ENCODE results near the gene C1orf50. TPM values are rescaled to one million over a fixed set of nuclear protein-coding genes. Genes with fewer than 3 reads are reported as not detected.

Gene C1orf50
- total and polyA plus RNA-seq, 2 of the 4 experiments (the other 2 are of a cell fraction): 2.0 to 6.0 TPM

DNA sequence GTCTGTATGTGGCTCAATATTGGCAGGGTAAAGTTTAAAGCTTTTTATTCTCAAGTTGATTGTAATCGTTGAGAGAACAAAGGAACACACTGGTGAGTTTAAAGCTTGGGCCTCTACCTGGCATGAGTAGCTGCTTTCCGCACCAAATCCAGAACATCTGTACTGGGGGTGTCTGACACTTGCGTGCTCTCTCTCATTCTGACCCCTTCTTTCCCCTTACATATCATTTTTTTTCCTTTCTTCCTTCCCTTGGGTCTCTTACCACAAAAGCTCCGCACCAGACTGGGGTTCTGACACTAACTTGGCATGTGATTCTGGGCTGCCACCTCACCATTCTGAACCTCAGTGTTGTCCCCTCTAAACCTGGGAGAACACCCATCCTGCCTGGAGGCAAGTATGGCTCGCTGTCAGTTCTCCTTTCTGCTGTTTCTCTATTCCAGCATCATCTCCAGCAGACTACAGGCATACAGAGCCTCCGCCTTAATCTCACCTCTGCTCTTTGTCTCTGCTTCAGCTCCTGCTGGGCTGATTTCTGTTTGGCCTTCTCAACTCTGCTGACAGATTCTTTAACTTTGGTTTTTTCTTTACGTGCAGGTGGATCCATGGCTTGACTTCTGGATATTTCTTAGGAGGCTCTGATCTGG lies 49.0 kb downstream of the C1orf50 start:
- Histone ChIP-seq H4K5ac (ENCODE audit: low read depth, low read length) (peak overlapping the region; percentile 62), H3K9ac (ENCODE audit: low read depth, low read length) (peak overlapping the region; percentile 94), H3K18ac (ENCODE audit: low read depth, low read length) (no peak overlapping the region; the same call in 1 of the 2 replicates), H2BK5ac (ENCODE audit: low read depth, low read length, poor library complexity, severe bottlenecking) (peak overlapping the region; percentile 7), H3K56ac (ENCODE audit: extremely low read depth, insufficient read depth, low read length) (peak overlapping the region; percentile 55; the same call in 1 of the 2 replicates), H2AK9ac (replicated peaks; ENCODE audit: low read depth, low read length, poor library complexity) (peak overlapping the region; percentile 48), H3K79me1 (ENCODE audit: low read depth in 1 of 2, low read length in 2 of 2) (peaks cover 27 to 54% of the 10 kb centered on the region in 2 experiments), H3K4me3 (ENCODE audit: insufficient read depth, low read depth, low read length) (peak overlapping the region; percentile 92), H3K27me3 (ENCODE audit: control insufficient read depth, insufficient read depth, low read length) (no peaks in the 10 kb centered on the region), H3K36me3 (ENCODE audit: control insufficient read depth, insufficient read depth, low read length) (0 out of 2 replicates have a peak, but pooled peaks cover 2% of the 10 kb centered on the region), H3K27ac (ENCODE audit: insufficient read depth, low read length) (peak overlapping the region; percentile 94), H4K91ac (ENCODE audit: insufficient read depth, low read depth, low read length) (peak overlapping the region; percentile 48), H3K9me1 (ENCODE audit: insufficient read depth, low read length) (peaks cover 4% of the 10 kb centered on the region; the same call in 1 of the 2 replicates), H3K4me1 (ENCODE audit: control insufficient read depth, insufficient read depth, low read length) (peaks cover 2% of the 10 kb centered on the region; the same call in 1 of the 2 replicates), H3K14ac (replicated peaks; ENCODE audit: low read depth, low read length) (peak overlapping the region; percentile 77), H3K4me2 (ENCODE audit: low read depth, low read length) (peak overlapping the region; percentile 96), H2BK15ac (ENCODE audit: low read depth, low read length) (peak overlapping the region; percentile 66; the same call in 1 of the 3 replicates), H2BK20ac (ENCODE audit: low read depth, low read length) (no peak overlapping the region; the same call in 1 of the 2 replicates), H2BK120ac (ENCODE audit: low read depth, low read length) (peak overlapping the region; percentile 13), H4K8ac (ENCODE audit: low read depth in 2 of 2, low read length in 2 of 2) (peak overlapping the region; percentile 69 to 94; a peak in 3 of 4 replicates), H2AFZ (replicated peaks; ENCODE audit: low read length, poor library complexity) (peak overlapping the region; percentile 91), H3K4ac (ENCODE audit: low read depth, low read length) (peak overlapping the region; percentile 64), H3K23ac (ENCODE audit: low read depth, low read length) (peak overlapping the region; percentile 50), H2AK5ac (ENCODE audit: low read depth, low read length) (peak overlapping the region; percentile 80; the same call in 1 of the 2 replicates), H3K9me3 (ENCODE audit: control insufficient read depth, insufficient read depth, low read length) (no peaks in the 10 kb centered on the region), H4K20me1 (ENCODE audit: insufficient read depth, low read length) (no peaks in the 10 kb centered on the region)
- POLR2A ChIA-PET (ENCODE audit: unreplicated experiment): interaction anchor here (0.7 kb wide), 1 partner anchor 10 kb away, joined by 4 read pairs; no protein-coding TSS in a partner anchor
- intact Hi-C loops (cut with micrococcal nuclease) (loop anchor here (5.0 kb wide), 1 partner anchor 49 kb away; the partner anchor contains the start of genes C1orf50 and P3H1), dilution Hi-C loops (cut with HindIII; ENCODE audit: low sequenced_read_pairs, unreplicated experiment) (no loop called here), in situ Hi-C loops (cut with MboI; ENCODE audit: low sequenced_read_pairs) (no loop called here)
- ATAC-seq (ENCODE audit: low read depth) (no peak), DNase-seq (peak; percentile 6)
- no TSS peak for BruUV-seq (replicated peaks)
- WGBS, 2 experiments (ENCODE audit: extremely low coverage in 2 of 2, insufficient read length in 1 of 2): 24% methylated on average over 4 of the region's 7 CpGs; no CpG with 5 or more reads in 1 of the 2 experiments
- CTCF ChIA-PET: interaction anchor here (0.6 to 0.8 kb wide), 2 partner anchors 45 to 52 kb away, joined by 3 to 4 read pairs; no protein-coding TSS in a partner anchor
- no peak for TF ChIP-seq RAD21 (IDR thresholded peaks at IDR 0.05; ENCODE audit: low read length)
- TF ChIP-seq CEBPB (IDR thresholded peaks at IDR 0.05; ENCODE audit: low read depth, low read length): no peak
- no peak for TF ChIP-seq NFE2L2 (IDR thresholded peaks at IDR 0.05; ENCODE audit: low read depth, low read length)
- no peak for TF ChIP-seq BHLHE40 (IDR thresholded peaks at IDR 0.05; ENCODE audit: low read depth, low read length)
- no peak for TF ChIP-seq MAZ (IDR thresholded peaks at IDR 0.05; ENCODE audit: borderline replicate concordance, low read depth, low read length)
- TF ChIP-seq, protein P1, sequence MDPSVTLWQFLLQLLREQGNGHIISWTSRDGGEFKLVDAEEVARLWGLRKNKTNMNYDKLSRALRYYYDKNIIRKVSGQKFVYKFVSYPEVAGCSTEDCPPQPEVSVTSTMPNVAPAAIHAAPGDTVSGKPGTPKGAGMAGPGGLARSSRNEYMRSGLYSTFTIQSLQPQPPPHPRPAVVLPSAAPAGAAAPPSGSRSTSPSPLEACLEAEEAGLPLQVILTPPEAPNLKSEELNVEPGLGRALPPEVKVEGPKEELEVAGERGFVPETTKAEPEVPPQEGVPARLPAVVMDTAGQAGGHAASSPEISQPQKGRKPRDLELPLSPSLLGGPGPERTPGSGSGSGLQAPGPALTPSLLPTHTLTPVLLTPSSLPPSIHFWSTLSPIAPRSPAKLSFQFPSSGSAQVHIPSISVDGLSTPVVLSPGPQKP (IDR thresholded peaks at IDR 0.05; ENCODE audit: borderline replicate concordance, low read depth, low read length): no peak
- TF ChIP-seq RFX5 (IDR thresholded peaks at IDR 0.05; ENCODE audit: low read depth, low read length): no peak
- no peak for TF ChIP-seq POLR2A (IDR thresholded peaks at IDR 0.05; ENCODE audit: low read depth, low read length)
- no peak for TF ChIP-seq MAFK (IDR thresholded peaks at IDR 0.05; ENCODE audit: low read depth, low read length)
- TF ChIP-seq, protein P2, sequence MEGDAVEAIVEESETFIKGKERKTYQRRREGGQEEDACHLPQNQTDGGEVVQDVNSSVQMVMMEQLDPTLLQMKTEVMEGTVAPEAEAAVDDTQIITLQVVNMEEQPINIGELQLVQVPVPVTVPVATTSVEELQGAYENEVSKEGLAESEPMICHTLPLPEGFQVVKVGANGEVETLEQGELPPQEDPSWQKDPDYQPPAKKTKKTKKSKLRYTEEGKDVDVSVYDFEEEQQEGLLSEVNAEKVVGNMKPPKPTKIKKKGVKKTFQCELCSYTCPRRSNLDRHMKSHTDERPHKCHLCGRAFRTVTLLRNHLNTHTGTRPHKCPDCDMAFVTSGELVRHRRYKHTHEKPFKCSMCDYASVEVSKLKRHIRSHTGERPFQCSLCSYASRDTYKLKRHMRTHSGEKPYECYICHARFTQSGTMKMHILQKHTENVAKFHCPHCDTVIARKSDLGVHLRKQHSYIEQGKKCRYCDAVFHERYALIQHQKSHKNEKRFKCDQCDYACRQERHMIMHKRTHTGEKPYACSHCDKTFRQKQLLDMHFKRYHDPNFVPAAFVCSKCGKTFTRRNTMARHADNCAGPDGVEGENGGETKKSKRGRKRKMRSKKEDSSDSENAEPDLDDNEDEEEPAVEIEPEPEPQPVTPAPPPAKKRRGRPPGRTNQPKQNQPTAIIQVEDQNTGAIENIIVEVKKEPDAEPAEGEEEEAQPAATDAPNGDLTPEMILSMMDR (conservative IDR thresholded peaks at IDR 0.05; ENCODE audit: low read depth, low read length): no peak
- TF ChIP-seq MXI1 (IDR thresholded peaks at IDR 0.05; ENCODE audit: borderline replicate concordance, low read depth, low read length): no peak
- TF ChIP-seq FOS (IDR thresholded peaks at IDR 0.05; ENCODE audit: low read depth, low read length): no peak
- no peak for TF ChIP-seq CHD1 (IDR thresholded peaks at IDR 0.05; ENCODE audit: low read depth, low read length)
- TF ChIP-seq SMC3 (IDR thresholded peaks at IDR 0.05; ENCODE audit: low read depth, low read length): no peak
- TF ChIP-seq RCOR1 (IDR thresholded peaks at IDR 0.05; ENCODE audit: insufficient replicate concordance, low read length): no peak
